Measurements from ENCODE around the gene KLHL22.

DNA sequence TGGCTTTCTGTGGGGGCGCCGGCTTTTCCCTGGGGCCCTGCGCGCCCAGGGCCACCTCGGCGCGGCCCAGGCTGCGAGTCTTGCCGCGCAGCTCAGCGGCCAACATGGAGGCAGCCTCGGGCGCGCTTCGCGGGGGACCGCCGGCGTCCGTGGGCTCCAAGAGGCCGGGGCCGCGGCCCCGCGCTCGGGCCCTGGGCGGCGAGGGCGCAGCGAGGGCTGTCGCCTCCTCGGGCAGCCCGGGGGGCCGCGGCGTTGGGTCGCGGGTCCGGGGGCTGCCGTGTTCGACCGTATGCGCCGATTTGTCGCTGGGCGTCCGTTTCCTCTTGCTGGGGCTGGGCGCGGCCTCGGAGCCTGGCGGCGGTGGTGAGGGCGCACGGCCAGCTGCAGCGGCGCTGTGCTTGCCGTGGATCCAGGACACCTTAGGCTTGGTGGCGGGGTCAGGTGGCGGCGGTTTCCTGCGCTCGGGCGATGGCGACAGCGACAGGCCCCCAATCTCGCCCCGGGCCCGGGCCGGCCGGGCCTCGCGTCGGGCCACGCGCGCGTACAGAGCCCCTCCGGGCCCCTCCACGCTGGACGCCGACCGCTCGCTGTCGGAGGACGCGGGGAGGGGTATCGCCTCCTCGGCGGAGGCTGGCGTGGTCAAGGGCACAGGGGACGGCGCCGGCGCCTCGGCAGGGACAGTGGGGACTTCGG, 69.9 kb downstream of the KLHL22 start:
- TF ChIP-seq, protein P1, sequence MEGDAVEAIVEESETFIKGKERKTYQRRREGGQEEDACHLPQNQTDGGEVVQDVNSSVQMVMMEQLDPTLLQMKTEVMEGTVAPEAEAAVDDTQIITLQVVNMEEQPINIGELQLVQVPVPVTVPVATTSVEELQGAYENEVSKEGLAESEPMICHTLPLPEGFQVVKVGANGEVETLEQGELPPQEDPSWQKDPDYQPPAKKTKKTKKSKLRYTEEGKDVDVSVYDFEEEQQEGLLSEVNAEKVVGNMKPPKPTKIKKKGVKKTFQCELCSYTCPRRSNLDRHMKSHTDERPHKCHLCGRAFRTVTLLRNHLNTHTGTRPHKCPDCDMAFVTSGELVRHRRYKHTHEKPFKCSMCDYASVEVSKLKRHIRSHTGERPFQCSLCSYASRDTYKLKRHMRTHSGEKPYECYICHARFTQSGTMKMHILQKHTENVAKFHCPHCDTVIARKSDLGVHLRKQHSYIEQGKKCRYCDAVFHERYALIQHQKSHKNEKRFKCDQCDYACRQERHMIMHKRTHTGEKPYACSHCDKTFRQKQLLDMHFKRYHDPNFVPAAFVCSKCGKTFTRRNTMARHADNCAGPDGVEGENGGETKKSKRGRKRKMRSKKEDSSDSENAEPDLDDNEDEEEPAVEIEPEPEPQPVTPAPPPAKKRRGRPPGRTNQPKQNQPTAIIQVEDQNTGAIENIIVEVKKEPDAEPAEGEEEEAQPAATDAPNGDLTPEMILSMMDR (IDR thresholded peaks at IDR 0.05) = no peak
- TF ChIP-seq POLR2A (IDR thresholded peaks at IDR 0.05) = no peak
